Ascending aorta (tissue), 2 donors: Measurements from ENCODE around the gene ACER3. TPM values are rescaled to one million over a fixed set of nuclear protein-coding genes. Genes with fewer than 3 reads are reported as not detected.

ENCODE experiments used
- DNase-seq, 2 donors: peaks; one replicate each; pipeline ENCODE4 v3.0.0-alpha.2; 2019; ENCODE audit warnings: low spot score in 2 of 2
- H3K27ac ChIP-seq, 2 donors: fragments of 200-600 bp; sonication (generic); one replicate each; pipeline ENCODE4 v1.5.1; 2016 to 2017; ENCODE audit warnings: mild to moderate bottlenecking in 1 of 2
- H3K27me3 ChIP-seq: fragments of 200-600 bp; sonication (generic); one replicate; pipeline ENCODE4 v1.5.1; 2017
- H3K36me3 ChIP-seq, 2 donors: fragments of 200-600 bp; sonication (generic); one replicate each; pipeline ENCODE4 v1.5.1; 2016
- H3K4me1 ChIP-seq, 2 donors: fragments of 200-600 bp; sonication (generic); one replicate each; pipeline ENCODE4 v1.5.1; 2016 to 2017; ENCODE audit warnings: mild to moderate bottlenecking in 1 of 2
- H3K4me3 ChIP-seq, 2 donors: fragments of 200-600 bp; sonication (generic); one replicate each; pipeline ENCODE4 v1.5.1; 2016 to 2017; ENCODE audit warnings: mild to moderate bottlenecking in 1 of 2
- H3K9me3 ChIP-seq, 2 donors: fragments of 200-600 bp; sonication (generic); one replicate each; pipeline ENCODE4 v1.5.1; 2016
- intact Hi-C: fragments of 100-400 bp; cut with DNase I; formaldehyde crosslinking; loops from one replicate; pipeline ENCODE4 v1.15.1; 2023
- total RNA-seq: library from RNA; depleted of rRNA; stranded (reverse); fragments of >200 nt; gene quantifications from one replicate; pipeline ENCODE4 v1.1.0, GENCODE V29; 2016
- TF ChIP-seq, protein P1 (sequence below), 3 experiments: fragments of 200-600 bp in 2 of 3; fragments of 450-650 bp in 1 of 3; sonication (generic) in 2 of 3; IDR thresholded peaks; one replicate each; pipeline ENCODE4 v1.5.1; 2016 to 2019; ENCODE audit warnings: antibody characterized with exemption in 3 of 3, mild to moderate bottlenecking in 1 of 3, moderate library complexity in 1 of 3

The ACER3 gene
- total RNA-seq, 1 donor from 2014 or later: 10.5 TPM

DNA sequence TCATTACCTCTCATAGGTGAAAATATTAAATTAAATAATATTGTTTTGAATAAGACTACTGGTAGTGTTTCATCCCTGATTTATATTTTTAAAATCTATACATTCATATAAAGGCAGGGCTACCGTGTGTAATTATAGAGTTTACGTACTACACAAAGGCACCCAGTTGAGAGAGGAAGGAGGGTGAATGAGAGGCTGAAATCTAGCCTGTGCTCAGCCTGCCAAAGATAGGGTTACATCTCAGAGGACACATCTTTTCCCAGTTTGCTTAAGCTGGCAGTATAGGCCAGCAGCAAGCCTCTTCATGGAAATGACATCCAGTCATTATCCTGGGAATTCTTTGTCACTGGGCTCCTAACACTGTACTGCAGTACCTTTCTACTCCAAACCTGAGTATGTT lies 166.0 kb downstream of the ACER3 start:
- Histone ChIP-seq H3K27ac (no peak overlapping the region), H3K27me3 (no peaks in the 10 kb centered on the region), H3K9me3 (no peaks in the 10 kb centered on the region), H3K4me1 (no peaks in the 10 kb centered on the region), H3K4me3 (no peak overlapping the region), H3K36me3 (no peaks in the 10 kb centered on the region)
- TF ChIP-seq, protein P1, sequence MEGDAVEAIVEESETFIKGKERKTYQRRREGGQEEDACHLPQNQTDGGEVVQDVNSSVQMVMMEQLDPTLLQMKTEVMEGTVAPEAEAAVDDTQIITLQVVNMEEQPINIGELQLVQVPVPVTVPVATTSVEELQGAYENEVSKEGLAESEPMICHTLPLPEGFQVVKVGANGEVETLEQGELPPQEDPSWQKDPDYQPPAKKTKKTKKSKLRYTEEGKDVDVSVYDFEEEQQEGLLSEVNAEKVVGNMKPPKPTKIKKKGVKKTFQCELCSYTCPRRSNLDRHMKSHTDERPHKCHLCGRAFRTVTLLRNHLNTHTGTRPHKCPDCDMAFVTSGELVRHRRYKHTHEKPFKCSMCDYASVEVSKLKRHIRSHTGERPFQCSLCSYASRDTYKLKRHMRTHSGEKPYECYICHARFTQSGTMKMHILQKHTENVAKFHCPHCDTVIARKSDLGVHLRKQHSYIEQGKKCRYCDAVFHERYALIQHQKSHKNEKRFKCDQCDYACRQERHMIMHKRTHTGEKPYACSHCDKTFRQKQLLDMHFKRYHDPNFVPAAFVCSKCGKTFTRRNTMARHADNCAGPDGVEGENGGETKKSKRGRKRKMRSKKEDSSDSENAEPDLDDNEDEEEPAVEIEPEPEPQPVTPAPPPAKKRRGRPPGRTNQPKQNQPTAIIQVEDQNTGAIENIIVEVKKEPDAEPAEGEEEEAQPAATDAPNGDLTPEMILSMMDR (IDR thresholded peaks at IDR 0.05): no peak
- intact Hi-C loops: no loop called here
- DNase-seq: no peak

DNA sequence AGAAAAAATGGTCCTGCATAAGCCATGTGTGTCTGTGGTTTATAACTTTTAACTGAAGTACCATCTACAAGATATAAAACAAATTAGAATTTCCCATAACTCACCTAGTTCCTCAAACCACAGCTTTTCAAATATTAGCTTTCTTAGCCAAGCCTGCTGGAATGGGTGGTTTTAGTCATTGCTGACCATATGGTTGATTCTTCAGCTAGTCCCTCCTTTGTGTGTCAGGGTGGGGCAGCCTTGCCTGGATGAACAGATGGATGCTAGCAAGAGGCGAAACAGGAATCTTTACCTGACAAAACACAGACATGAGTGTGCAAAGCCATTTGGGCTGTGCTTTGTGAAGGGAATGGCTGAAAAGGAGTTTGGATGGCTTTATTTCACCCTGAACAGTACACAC lies 166.6 kb downstream of the ACER3 start:
- Histone ChIP-seq H3K9me3 (no peaks in the 10 kb centered on the region), H3K27ac (no peak overlapping the region), H3K36me3 (no peaks in the 10 kb centered on the region), H3K27me3 (no peaks in the 10 kb centered on the region), H3K4me1 (no peaks in the 10 kb centered on the region), H3K4me3 (no peak overlapping the region)
- intact Hi-C loops: no loop called here
- TF ChIP-seq, protein P1 (IDR thresholded peaks at IDR 0.05): no peak
- DNase-seq: no peak

DNA sequence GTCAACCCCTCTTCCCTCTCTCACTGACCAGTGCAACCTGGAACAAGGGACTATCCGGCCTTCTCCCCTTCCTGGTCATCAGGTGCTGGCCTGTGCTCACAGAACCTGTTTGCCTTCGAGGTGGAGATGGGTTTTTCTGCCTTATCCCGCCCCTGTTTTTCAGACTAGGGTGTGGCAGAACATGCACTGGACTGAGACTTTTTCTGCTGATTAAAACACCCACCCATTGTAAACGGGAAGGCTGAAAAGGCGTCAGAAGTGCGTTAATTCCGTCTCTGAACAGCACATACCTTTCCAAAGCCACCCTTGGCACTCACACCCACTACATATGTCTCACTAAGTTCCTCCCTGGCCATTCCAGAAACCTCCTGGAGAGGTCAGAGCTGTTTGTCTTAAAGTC lies 169.1 kb downstream of the ACER3 start:
- Histone ChIP-seq H3K36me3 (no peaks in the 10 kb centered on the region), H3K4me1 (no peaks in the 10 kb centered on the region), H3K27ac (no peak overlapping the region), H3K9me3 (no peaks in the 10 kb centered on the region), H3K4me3 (no peak overlapping the region), H3K27me3 (no peaks in the 10 kb centered on the region)
- intact Hi-C loops: no loop called here
- TF ChIP-seq, protein P1 (IDR thresholded peaks at IDR 0.05): no peak
- DNase-seq: no peak

DNA sequence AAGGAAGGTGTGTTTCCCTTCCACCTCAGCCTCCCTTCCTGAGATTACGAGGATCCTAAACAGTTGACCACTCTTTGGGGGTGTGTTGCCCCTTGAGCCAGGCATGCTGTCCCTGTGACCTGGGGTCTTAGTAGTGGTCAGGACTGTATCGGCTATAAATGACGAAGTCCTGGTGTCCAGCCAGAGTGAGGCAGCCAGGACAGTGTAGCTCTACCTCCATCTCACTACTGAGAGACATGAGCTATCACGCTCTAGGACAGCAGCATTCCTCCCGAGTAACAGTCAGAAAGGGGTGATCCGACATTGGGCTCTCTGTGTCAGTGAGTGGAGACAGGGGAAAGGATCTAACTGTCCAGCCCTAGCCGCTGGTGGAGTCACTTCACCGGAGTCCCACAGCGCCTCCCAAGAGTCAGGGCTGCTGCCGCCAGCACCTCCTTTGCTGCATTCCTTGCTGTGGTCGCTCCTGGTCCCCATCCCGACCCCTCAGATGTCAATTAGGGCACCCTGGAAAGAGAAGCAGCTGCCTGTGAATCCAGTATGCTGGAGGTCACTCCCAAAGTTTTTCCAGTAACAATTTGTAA lies 170.2 kb downstream of the ACER3 start:
- intact Hi-C loops: no loop called here
- DNase-seq: no peak

DNA sequence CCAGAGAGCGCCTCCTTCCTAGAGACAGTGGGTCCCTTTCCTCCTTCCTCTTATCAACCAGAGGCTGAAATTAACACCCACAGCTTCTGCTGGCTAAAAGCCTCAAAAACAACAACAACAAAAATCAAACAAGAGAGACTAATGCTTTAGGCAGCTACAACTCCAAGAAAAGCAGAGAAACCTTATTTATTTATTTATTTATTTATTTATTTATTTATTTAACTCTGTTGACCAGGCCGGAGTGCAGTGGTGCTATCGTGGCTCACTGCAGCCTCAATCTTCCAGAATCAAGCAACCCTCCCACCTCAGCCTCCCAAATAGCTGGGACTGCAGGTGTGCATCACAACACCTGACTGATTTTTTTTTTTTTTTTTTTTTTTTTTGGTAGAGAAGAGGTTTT lies 170.9 kb downstream of the ACER3 start:
- intact Hi-C loops: no loop called here
- H3K9me3 ChIP-seq: no peaks in the 10 kb centered on the region
- H3K27ac ChIP-seq: no peak overlapping the region
- H3K4me3 ChIP-seq: no peak overlapping the region
- no peaks in the 10 kb centered on the region for H3K4me1 ChIP-seq
- H3K36me3 ChIP-seq: no peaks in the 10 kb centered on the region
- DNase-seq: no peak
- H3K27me3 ChIP-seq: no peaks in the 10 kb centered on the region
- TF ChIP-seq, protein P1 (IDR thresholded peaks at IDR 0.05): no peak

More for the DNA sequence above, 170.2 kb downstream of the ACER3 start:
- Histone ChIP-seq H3K9me3 (no peaks in the 10 kb centered on the region), H3K27ac (no peak overlapping the region), H3K4me3 (no peak overlapping the region), H3K27me3 (no peaks in the 10 kb centered on the region), H3K4me1 (no peaks in the 10 kb centered on the region), H3K36me3 (no peaks in the 10 kb centered on the region)
- TF ChIP-seq, protein P1 (IDR thresholded peaks at IDR 0.05): no peak

DNA sequence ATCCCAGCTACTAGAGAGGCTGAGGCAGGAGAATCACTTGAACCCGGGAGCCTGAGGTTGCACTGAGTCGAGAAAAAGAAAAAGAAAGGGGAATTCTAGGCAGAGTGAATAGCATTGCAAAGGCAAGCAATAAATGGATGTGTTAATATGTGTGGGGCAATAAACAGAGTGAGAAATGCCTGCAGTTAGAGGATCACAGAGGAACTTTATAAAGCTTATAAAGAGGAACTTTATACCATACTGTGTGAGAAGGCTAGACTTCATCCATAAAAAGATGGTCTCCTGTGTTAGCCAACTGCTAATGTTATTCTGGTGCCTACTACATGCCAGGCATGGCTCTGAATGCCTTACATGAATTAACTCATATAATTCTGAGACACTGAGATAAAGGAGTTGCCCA lies 174.3 kb downstream of the ACER3 start:
- no peaks in the 10 kb centered on the region for H3K9me3 ChIP-seq
- DNase-seq: no peak
- TF ChIP-seq, protein P1 (IDR thresholded peaks at IDR 0.05): no peak
- no peaks in the 10 kb centered on the region for H3K4me1 ChIP-seq
- H3K27me3 ChIP-seq: no peaks in the 10 kb centered on the region
- intact Hi-C loops: no loop called here
- no peak overlapping the region for H3K27ac ChIP-seq
- no peak overlapping the region for H3K4me3 ChIP-seq
- no peaks in the 10 kb centered on the region for H3K36me3 ChIP-seq
